Pancreas (tissue), 10 donors: ENCODE measurements around the gene EMC1. TPM values are rescaled to one million over a fixed set of nuclear protein-coding genes. Genes with fewer than 3 reads are reported as not detected.
"Not testable (repeated sequence)": the region's sequence is repeated elsewhere in the genome, so short reads cannot be mapped to it uniquely, and the experiment has no call there.

Source experiments
- ATAC-seq, 4 donors: fragments of 200-7000 bp; cut with Tn5 transposase; one replicate each; pipeline versions ENCODE4 v1.8.0 to v1.9.1; 2020; ENCODE audit warnings: mild to moderate bottlenecking in 4 of 4, moderate library complexity in 4 of 4
- DNase-seq, 6 donors: peaks; one replicate each; pipeline ENCODE4 v3.0.0-alpha.2; 2020
- FAIRE-seq: peaks from 2 replicates; lab custom pipeline; 2012; peaks lifted over from hg19 to GRCh38; lab: Jason Lieb, UNC
- H3K27ac ChIP-seq, 4 donors: fragments of 200-600 bp; sonication (generic); 1 replicate in 3 of 4; 2 replicates in 1 of 4; pipeline versions ENCODE4 v1.5.0 to v1.8.0; 2020
- H3K27me3 ChIP-seq, 4 donors: fragments of 200-600 bp; one replicate each; pipeline ENCODE4 v1.8.0; 2021
- H3K36me3 ChIP-seq, 3 donors: fragments of 200-600 bp; sonication (generic) in 1 of 3; one replicate each; pipeline versions ENCODE4 v1.5.0 to v1.8.0; 2020 to 2021
- H3K4me1 ChIP-seq, 3 donors: fragments of 200-600 bp; one replicate each; pipeline ENCODE4 v1.8.0; 2021
- H3K4me3 ChIP-seq, 4 donors: fragments of 200-600 bp; sonication (generic) in 2 of 4; one replicate each; pipeline versions ENCODE4 v1.5.0 to v1.8.0; 2020 to 2021
- H3K9me3 ChIP-seq, 4 donors: fragments of 200-600 bp; one replicate each; pipeline ENCODE4 v1.8.0; 2021
- WGBS, 2 donors: extraction: QIAGEN DNeasy Blood & Tissue Kit; methylation state at CpG; one replicate each; pipeline ENCODE4 v1.1.7; 2013; 5-methylcytosine and 5-hydroxymethylcytosine counted together
- intact Hi-C, 3 donors: fragments of 100-400 bp; cut with DNase I; formaldehyde crosslinking; loops; one replicate each; pipeline versions ENCODE4 v1.11.1 to v1.14.2; 2022
- polyA plus RNA-seq, 2 donors: library from polyadenylated mRNA; stranded (reverse); fragments of 200-250 nt; gene quantifications; one replicate each; pipeline ENCODE4 v1.2.3, GENCODE V29; 2013
- total RNA-seq, 6 donors: library from RNA; stranded (reverse); fragmentation: NEBNext Ultra II Directional in 4 of 6; extraction: Animal tissue kit (Norgen Biotek cat#: 25700) in 4 of 6; gene quantifications; one replicate each; pipeline versions ENCODE4 v1.2.1 to v1.2.4, GENCODE V29; 2021 to 2023
- TF ChIP-seq, protein P1 (sequence below), 4 donors: fragments of 200-600 bp; sonication (generic) in 3 of 4; IDR thresholded peaks; one replicate each; pipeline versions ENCODE4 v1.5.0 to v1.8.0; 2021; ENCODE audit warnings: antibody characterized with exemption in 4 of 4
- donor health status: healthy with polysubstance abuse.
- donor health status: DM: no; HTN: no; CAD: no; lungs with moderate emphysema.
- donor health status: DM: no; HTN: no; CAD: no.
- donor health status: control.
- donor health status: control.
- donor health status: Bipolar disorder and iron deficiency.
- donor health status: DM: yes; HTN: yes; CAD: no.
- donor health status: DM: no; HTN: no; CAD: no.
- donor health status: DM: no; HTN: no; CAD: no.
- donor health status: DM: yes; HTN: yes; CAD: no.

EMC1 gene
- total and polyA plus RNA-seq, 8 donors = 9.2 to 21.0 (median 14.8) TPM

DNA sequence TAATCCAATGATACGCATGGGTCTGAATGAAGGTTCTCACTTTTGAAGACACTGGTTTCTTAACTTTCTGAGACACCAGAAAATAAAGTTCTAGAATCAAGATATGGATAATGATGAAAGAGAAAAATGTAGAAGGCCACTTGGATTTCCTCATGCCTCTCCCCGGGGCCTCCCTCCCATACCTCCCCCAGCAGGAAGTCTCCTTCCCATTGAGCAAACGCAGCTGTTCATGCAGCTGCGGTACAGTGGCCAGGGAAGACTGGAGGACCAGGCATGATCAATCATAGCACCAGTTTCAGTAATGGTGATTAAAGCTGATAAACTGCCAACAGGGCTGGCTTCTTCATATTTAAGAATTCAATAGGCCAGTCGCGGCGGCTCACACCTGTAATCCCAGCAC is 30.3 kb downstream of the EMC1 start:
- TF ChIP-seq, protein P1, sequence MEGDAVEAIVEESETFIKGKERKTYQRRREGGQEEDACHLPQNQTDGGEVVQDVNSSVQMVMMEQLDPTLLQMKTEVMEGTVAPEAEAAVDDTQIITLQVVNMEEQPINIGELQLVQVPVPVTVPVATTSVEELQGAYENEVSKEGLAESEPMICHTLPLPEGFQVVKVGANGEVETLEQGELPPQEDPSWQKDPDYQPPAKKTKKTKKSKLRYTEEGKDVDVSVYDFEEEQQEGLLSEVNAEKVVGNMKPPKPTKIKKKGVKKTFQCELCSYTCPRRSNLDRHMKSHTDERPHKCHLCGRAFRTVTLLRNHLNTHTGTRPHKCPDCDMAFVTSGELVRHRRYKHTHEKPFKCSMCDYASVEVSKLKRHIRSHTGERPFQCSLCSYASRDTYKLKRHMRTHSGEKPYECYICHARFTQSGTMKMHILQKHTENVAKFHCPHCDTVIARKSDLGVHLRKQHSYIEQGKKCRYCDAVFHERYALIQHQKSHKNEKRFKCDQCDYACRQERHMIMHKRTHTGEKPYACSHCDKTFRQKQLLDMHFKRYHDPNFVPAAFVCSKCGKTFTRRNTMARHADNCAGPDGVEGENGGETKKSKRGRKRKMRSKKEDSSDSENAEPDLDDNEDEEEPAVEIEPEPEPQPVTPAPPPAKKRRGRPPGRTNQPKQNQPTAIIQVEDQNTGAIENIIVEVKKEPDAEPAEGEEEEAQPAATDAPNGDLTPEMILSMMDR (IDR thresholded peaks at IDR 0.05) = no peak
- no peak for FAIRE-seq
- intact Hi-C loops = no loop called here
- Histone ChIP-seq H3K27ac (no peak overlapping the region), H3K27me3 (no peaks in the 10 kb centered on the region), H3K4me3 (no peak overlapping the region), H3K9me3 (no peaks in the 10 kb centered on the region), H3K4me1 (peaks cover 0 to 3% (median 0%) of the 10 kb centered on the region in 3 donors), H3K36me3 (peaks cover 0 to 28% (median 0%) of the 10 kb centered on the region in 3 donors)
- WGBS, 2 donors = 77 to 86% methylated on average over 7 of the region's 7 CpGs
- peak in 2 of 4 donors; percentile 33 to 37 for ATAC-seq
- DNase-seq = no peak

DNA sequence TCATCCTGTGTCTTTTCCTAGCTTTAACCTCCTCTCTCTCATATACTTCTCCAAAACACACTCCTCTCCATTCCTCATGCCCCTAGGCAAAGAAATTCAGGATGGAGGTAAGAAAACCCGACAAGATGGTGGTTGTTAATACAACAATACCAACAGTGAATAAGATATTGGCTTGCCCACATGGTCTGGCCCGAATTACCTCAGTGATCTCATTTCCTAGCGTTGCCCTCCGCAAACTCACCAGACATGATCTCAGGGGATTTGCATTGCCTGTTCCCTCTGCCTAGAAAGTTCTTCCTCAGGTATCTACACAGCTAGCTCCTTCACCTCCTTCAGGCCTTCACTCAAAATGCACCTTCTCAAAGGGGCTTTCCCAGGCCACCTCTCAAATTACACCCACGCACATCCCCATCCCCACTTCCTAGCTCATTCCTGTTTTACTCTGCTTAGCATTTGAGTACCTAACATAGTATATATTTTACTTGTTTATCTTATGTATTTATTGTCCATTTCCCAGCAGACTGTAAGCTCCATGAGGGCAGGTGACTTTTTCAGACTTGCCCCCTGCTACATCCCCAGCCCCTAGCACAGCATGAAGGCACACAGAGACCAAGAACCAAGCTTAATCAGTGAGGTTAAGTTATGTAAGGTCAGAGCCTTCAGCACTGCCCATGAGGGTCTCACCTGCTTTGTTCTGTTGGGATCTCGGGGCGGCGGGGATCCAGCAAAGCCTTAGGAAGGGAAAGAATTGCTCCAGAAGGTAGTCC is 31.1 kb downstream of the EMC1 start:
- peaks cover 0 to 28% (median 0%) of the 10 kb centered on the region in 3 donors for H3K36me3 ChIP-seq
- no peaks in the 10 kb centered on the region for H3K27me3 ChIP-seq
- 96% methylated on average over 8 of the region's 8 CpGs for WGBS, 2 donors
- no peak for ATAC-seq
- H3K4me1 ChIP-seq = peaks cover 0 to 3% (median 0%) of the 10 kb centered on the region in 3 donors
- TF ChIP-seq, protein P1 (IDR thresholded peaks at IDR 0.05) = no peak
- DNase-seq = no peak
- intact Hi-C loops = no loop called here
- FAIRE-seq = no peak
- H3K9me3 ChIP-seq = no peaks in the 10 kb centered on the region
- no peak overlapping the region for H3K27ac ChIP-seq
- no peak overlapping the region for H3K4me3 ChIP-seq

DNA sequence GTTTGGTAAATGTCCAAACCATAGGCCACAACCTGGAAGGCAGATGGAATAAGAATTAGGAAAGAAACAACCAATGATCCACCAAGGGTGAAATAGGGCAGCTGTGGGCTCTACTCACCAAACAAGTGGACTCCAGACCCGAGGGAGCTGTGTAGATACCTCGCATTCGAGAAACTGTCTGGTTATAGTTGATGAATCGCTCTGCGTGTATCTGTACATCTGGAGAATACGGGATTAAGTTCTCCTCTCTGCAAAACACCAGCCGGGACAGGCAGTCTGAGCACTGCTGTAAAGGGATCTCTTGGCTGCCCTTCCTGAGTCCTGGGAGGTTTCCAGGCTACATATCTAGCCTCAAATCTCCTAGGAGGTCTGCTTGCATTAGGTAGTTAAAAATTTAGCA is 31.9 kb downstream of the EMC1 start:
- Histone ChIP-seq H3K4me1 (peaks cover 0 to 3% (median 0%) of the 10 kb centered on the region in 3 donors), H3K27ac (no peak overlapping the region), H3K36me3 (peaks cover 0 to 28% (median 0%) of the 10 kb centered on the region in 3 donors), H3K27me3 (no peaks in the 10 kb centered on the region), H3K4me3 (no peak overlapping the region), H3K9me3 (no peaks in the 10 kb centered on the region)
- FAIRE-seq (no peak), DNase-seq (no peak), ATAC-seq (no peak)
- TF ChIP-seq, protein P1 (IDR thresholded peaks at IDR 0.05) = no peak
- intact Hi-C loops = no loop called here
- 85 to 88% methylated on average over 7 of the region's 7 CpGs for WGBS, 2 donors

DNA sequence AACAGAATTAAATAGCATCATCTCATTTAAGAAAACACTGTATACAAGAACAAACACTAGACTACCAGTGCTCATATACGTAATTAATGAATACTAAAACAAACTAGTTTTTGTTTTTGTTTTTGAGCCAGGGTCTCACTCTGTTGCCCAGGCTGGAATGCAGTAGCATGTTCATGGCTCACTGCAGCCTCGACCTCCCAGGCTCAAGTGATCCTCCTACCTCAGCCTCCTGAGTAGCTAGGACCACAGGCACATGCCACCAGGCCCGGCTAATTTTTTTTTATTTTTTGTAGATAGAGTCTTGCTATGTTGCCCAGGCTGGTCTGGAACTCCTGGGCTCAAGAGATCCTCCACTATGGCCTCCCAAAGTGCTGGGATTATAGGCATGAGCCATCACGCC is 34.7 kb downstream of the EMC1 start:
- H3K4me1 ChIP-seq = peaks cover 14 to 15% (median 15%) of the 10 kb centered on the region in 3 donors
- FAIRE-seq, H3K4me3 ChIP-seq, H3K9me3 ChIP-seq, DNase-seq, intact Hi-C loops, H3K27me3 ChIP-seq, H3K27ac ChIP-seq, ATAC-seq: not testable (repeated sequence)
- WGBS, 2 donors = 96 to 97% methylated on average over 4 of the region's 4 CpGs
- peaks cover 0 to 11% (median 0%) of the 10 kb centered on the region in 3 donors for H3K36me3 ChIP-seq

DNA sequence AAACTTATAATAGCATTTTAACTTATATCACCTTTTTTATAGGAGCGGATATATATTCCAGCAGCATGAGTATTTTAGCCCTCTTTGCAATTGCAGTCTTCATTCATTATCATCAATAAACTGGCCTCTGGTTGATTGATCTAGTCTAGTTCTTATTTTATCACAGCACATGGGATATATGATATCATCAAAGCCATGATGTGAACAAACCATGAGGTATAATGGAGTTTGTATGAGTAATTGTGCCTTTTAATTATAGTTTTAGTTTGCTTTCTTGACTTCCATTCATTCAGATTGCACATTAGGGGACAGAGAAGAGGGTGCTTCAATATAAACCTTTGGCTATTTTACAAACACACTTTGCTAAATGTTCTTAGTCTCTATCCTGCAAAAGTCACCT is 37.7 kb downstream of the EMC1 start:
- no peak for DNase-seq
- Histone ChIP-seq H3K27ac (no peak overlapping the region), H3K4me1 (peaks cover 20 to 28% (median 22%) of the 10 kb centered on the region in 3 donors), H3K36me3 (peaks cover 0 to under 1% (median 0%) of the 10 kb centered on the region in 3 donors), H3K4me3 (no peak overlapping the region), H3K9me3 (no peaks in the 10 kb centered on the region), H3K27me3 (no peaks in the 10 kb centered on the region)
- ATAC-seq = no peak
- no peak for FAIRE-seq
- WGBS, 2 donors = 89 to 98% methylated on average over 1 of the region's 1 CpG
- TF ChIP-seq, protein P1 (IDR thresholded peaks at IDR 0.05) = no peak
- intact Hi-C loops = no loop called here
